Heart left ventricle (tissue), 16 donors: Measurements from ENCODE around the gene MYL3. TPM values are rescaled to one million over a fixed set of nuclear protein-coding genes. Genes with fewer than 3 reads are reported as not detected.

Experiments used
- ATAC-seq, 4 donors: fragments of 200-7000 bp; cut with Tn5 transposase; one replicate each; pipeline ENCODE4 v1.9.1; 2020 to 2022; ENCODE audit warnings: moderate library complexity in 4 of 4, mild to moderate bottlenecking in 3 of 4, moderate number of reproducible peaks in 1 of 4
- DNase-seq, 5 donors: peaks; one replicate each; pipeline ENCODE4 v3.0.0-alpha.2; 2020
- H3K27ac ChIP-seq, 12 donors: fragments of 200-600 bp; sonication (generic) in 4 of 12; one replicate each; pipeline versions ENCODE4 v1.5.0 to v1.8.0; 2016 to 2022; ENCODE audit warnings: mild to moderate bottlenecking in 2 of 12
- H3K27me3 ChIP-seq, 9 donors: fragments of 200-600 bp; sonication (generic) in 2 of 9; one replicate each; pipeline versions ENCODE4 v1.5.1 to v1.8.0; 2016 to 2022; ENCODE audit warnings: mild to moderate bottlenecking in 3 of 9
- H3K36me3 ChIP-seq, 9 donors: fragments of 200-600 bp; sonication (generic) in 2 of 9; one replicate each; pipeline versions ENCODE4 v1.5.0 to v1.8.0; 2018 to 2022; ENCODE audit warnings: mild to moderate bottlenecking in 2 of 9
- H3K4me1 ChIP-seq, 12 donors: fragments of 200-600 bp; sonication (generic) in 4 of 12; one replicate each; pipeline versions ENCODE4 v1.5.0 to v1.8.0; 2016 to 2022; ENCODE audit warnings: mild to moderate bottlenecking in 3 of 12
- H3K4me3 ChIP-seq, 12 donors: fragments of 200-600 bp; sonication (generic) in 4 of 12; one replicate each; pipeline versions ENCODE4 v1.5.0 to v1.8.0; 2017 to 2022; ENCODE audit warnings: mild to moderate bottlenecking in 9 of 12, moderate library complexity in 4 of 12
- H3K9me3 ChIP-seq, 12 donors: fragments of 200-600 bp; sonication (generic) in 4 of 12; one replicate each; pipeline versions ENCODE4 v1.5.0 to v1.8.0; 2016 to 2022; ENCODE audit warnings: mild to moderate bottlenecking in 1 of 12
- CTCF ChIP-seq, 12 donors: fragments of 200-600 bp; sonication (generic) in 4 of 12; IDR thresholded peaks; one replicate each; pipeline versions ENCODE4 v1.5.0 to v1.8.0; 2018 to 2022; ENCODE audit warnings: antibody characterized with exemption in 12 of 12, mild to moderate bottlenecking in 5 of 12
- POLR2A ChIP-seq, 2 donors: fragments of 450-650 bp; IDR thresholded peaks; one replicate each; pipeline ENCODE4 v1.6.1; 2017; ENCODE audit warnings: antibody characterized with exemption in 2 of 2, mild to moderate bottlenecking in 2 of 2, moderate library complexity in 2 of 2
- WGBS, 4 donors: extraction: QIAGEN DNeasy Blood & Tissue Kit in 2 of 4; methylation state at CpG; one replicate each; pipeline versions ENCODE4 v1.1.5 to v1.1.7; 2013 to 2018; 5-methylcytosine and 5-hydroxymethylcytosine counted together
- intact Hi-C, 10 donors: fragments of 100-400 bp; cut with DNase I; formaldehyde crosslinking; loops; one replicate each; pipeline versions ENCODE4 v1.11.1 to v1.14.2; 2022
- polyA plus RNA-seq, 2 donors: library from polyadenylated mRNA; stranded (reverse); fragments of 200-250 nt; gene quantifications; one replicate each; pipeline ENCODE4 v1.2.3, GENCODE V29; 2013
- total RNA-seq, 9 donors: library from RNA; depleted of rRNA in 2 of 9; stranded (reverse); fragments of >200 nt in 2 of 9; fragmentation: NEBNext Ultra II Directional in 3 of 9; extraction: Animal tissue kit (Norgen Biotek cat#: 25700) in 3 of 9; gene quantifications; one replicate each; pipeline versions ENCODE4 v1.1.0 to v1.2.4, GENCODE V29; 2016 to 2023
- donor health status: ischemic (EF 13 %, LVEDD 7.1; RV severe dilation, severe dysfunction).
- donor health status: healthy with polysubstance abuse.
- donor health status: DM: no; HTN: yes; CAD: no.
- donor health status: DM: no; HTN: no; CAD: no.
- donor health status: ischemic (EF 25% LVEDD 6.9; RV normal size, moderate dysfunction).
- donor health status: ischemic (EF 25% LVEDD 5.7; RV mildly dilated, moderate dysfunction).
- donor health status: healthy.
- donor health status: DM: yes; HTN: yes; CAD: no.
- donor health status: ischemic (EF 35%, LVEDD 5.7; RV mildly dilated, moderate dysfunction).
- donor health status: nonischemic (EF 11% LVEDD 7.7; RV severe dilation, severe dysfunction).
- donor health status: DM: yes; HTN: yes; CAD: no.
- donor health status: PGD.
- donor health status: ischemic (EF 29% LVEDD 5.4; RV normal size, mild dysfunction).
- donor health status: nonischemic (EF 23%, LVEDD 6.1; RV moderate dilation, normal function).

MYL3 gene
- total and polyA plus RNA-seq, 11 donors = 4,961 to 12,544 (median 6,839) TPM

- TF ChIP-seq CTCF (IDR thresholded peaks at IDR 0.05) (no peak), POLR2A (IDR thresholded peaks at IDR 0.05) (no peak)
- WGBS, 4 donors = 0 to 50% (median 15%) methylated on average over 2 to 15 of the region's 15 CpGs
- DNase-seq = peak; percentile 89 to 95 (median 94)
- Histone ChIP-seq H3K9me3 (no peaks in the 10 kb centered on the region), H3K27me3 (no peaks in the 10 kb centered on the region), H3K27ac (peak overlapping the region; percentile 63 to 100 (median 86)), H3K36me3 (no peaks in the 10 kb centered on the region), H3K4me3 (no peak overlapping the region), H3K4me1 (peaks cover 13 to 78% (median 40%) of the 10 kb centered on the region in 12 donors)
- peak; percentile 64 to 78 (median 74) for ATAC-seq
- intact Hi-C loops = loop anchor here (1.0 to 10.0 kb wide), 10 partner anchors 25 to 457 kb away; partner anchors contain the start of genes CCDC12 (in 1 of the 10), NBEAL2 (in 1 of the 10) and TMIE (in 1 of the 10)
Observed at GRCh38 chr3:46867550-46867898, 4.3 kb upstream of the MYL3 start.

- ATAC-seq (peak in 3 of 4 donors; percentile 8 to 32 (median 18)), DNase-seq (peak; percentile 80 to 93 (median 86))
- Histone ChIP-seq H3K36me3 (no peaks in the 10 kb centered on the region), H3K27me3 (no peaks in the 10 kb centered on the region), H3K4me1 (peaks cover 13 to 78% (median 38%) of the 10 kb centered on the region in 12 donors), H3K27ac (peak overlapping the region; percentile 63 to 100 (median 86)), H3K9me3 (no peaks in the 10 kb centered on the region), H3K4me3 (no peak overlapping the region)
- intact Hi-C loops = loop anchor here (1.0 to 10.0 kb wide), 12 partner anchors 26 to 458 kb away; partner anchors contain the start of genes CCDC12 (in 1 of the 10), NBEAL2 (in 1 of the 10) and TMIE (in 1 of the 10)
- 17 to 26% (median 22%) methylated on average over 10 to 15 of the region's 15 CpGs for WGBS, 4 donors
- TF ChIP-seq CTCF (IDR thresholded peaks at IDR 0.05) (peak; percentile 83 to 93 (median 88)), POLR2A (IDR thresholded peaks at IDR 0.05) (no peak)
Observed at GRCh38 chr3:46866720-46867549, 3.7 kb upstream of the MYL3 start.

- peaks cover 0 to 1% (median 0%) of the 10 kb centered on the region in 9 donors for H3K36me3 ChIP-seq
- ATAC-seq = no peak
- no peak overlapping the region for H3K4me3 ChIP-seq
- no peak for TF ChIP-seq POLR2A (IDR thresholded peaks at IDR 0.05)
- TF ChIP-seq CTCF (IDR thresholded peaks at IDR 0.05) = no peak
- H3K27me3 ChIP-seq = no peaks in the 10 kb centered on the region
- H3K9me3 ChIP-seq = no peaks in the 10 kb centered on the region
- WGBS, 4 donors = 65 to 79% (median 75%) methylated on average over 9 to 11 of the region's 11 CpGs
- intact Hi-C loops = loop anchor here (1.0 to 10.0 kb wide), 12 partner anchors 27 to 459 kb away; partner anchors contain the start of genes CCDC12 (in 1 of the 10), NBEAL2 (in 1 of the 10) and TMIE (in 1 of the 10)
- peak in 3 of 5 donors; percentile 23 to 60 (median 32) for DNase-seq
- H3K4me1 ChIP-seq = peaks cover 13 to 78% (median 33%) of the 10 kb centered on the region in 12 donors
- peak overlapping the region in 10 of 12 donors; percentile 24 to 100 (median 91) for H3K27ac ChIP-seq
Observed at GRCh38 chr3:46866032-46866595, 2.9 kb upstream of the MYL3 start.
